Tibial artery (tissue), 4 donors: ENCODE measurements around the gene HMCN2.

Experiments
- DNase-seq, 2 donors: peaks; one replicate each; pipeline ENCODE4 v3.0.0-alpha.2; 2019
- H3K27ac ChIP-seq, 2 donors: fragments of 200-600 bp; sonication (generic) in 1 of 2; 1 replicate in 1 of 2; 2 replicates in 1 of 2; pipeline ENCODE4 v1.5.1; 2018 to 2019; ENCODE audit warnings: mild to moderate bottlenecking in 1 of 2
- H3K27me3 ChIP-seq, 2 donors: fragments of 200-600 bp; sonication (generic) in 1 of 2; one replicate each; pipeline versions ENCODE4 v1.5.1 to v1.6.0; 2016 to 2019
- H3K36me3 ChIP-seq, 3 donors: fragments of 200-600 bp; sonication (generic) in 2 of 3; one replicate each; pipeline ENCODE4 v1.5.1; 2016 to 2019; ENCODE audit warnings: mild to moderate bottlenecking in 2 of 3
- H3K4me1 ChIP-seq, 4 donors: fragments of 200-600 bp; sonication (generic) in 2 of 4; 1 replicate in 3 of 4; 2 replicates in 1 of 4; pipeline ENCODE4 v1.5.1; 2016 to 2019
- H3K4me3 ChIP-seq, 2 donors: fragments of 200-600 bp; sonication (generic) in 1 of 2; 1 replicate in 1 of 2; 2 replicates in 1 of 2; pipeline ENCODE4 v1.5.1; 2018 to 2019; ENCODE audit warnings: mild to moderate bottlenecking in 2 of 2
- H3K9me3 ChIP-seq, 3 donors: fragments of 200-600 bp; sonication (generic) in 1 of 3; one replicate each; pipeline ENCODE4 v1.5.1; 2016 to 2019
- intact Hi-C: fragments of 100-400 bp; cut with DNase I; formaldehyde crosslinking; loops from one replicate; pipeline ENCODE4 v1.15.0; 2023; ENCODE audit warnings: low total_unique reads
- TF ChIP-seq, protein P1 (sequence below), 2 experiments: fragments of 200-600 bp in 1 of 2; fragments of 450-650 bp in 1 of 2; IDR thresholded peaks; one replicate each; pipeline ENCODE4 v1.5.1; 2017 to 2019; ENCODE audit warnings: antibody characterized with exemption in 2 of 2, mild to moderate bottlenecking in 1 of 2, moderate library complexity in 1 of 2

Gene HMCN2

DNA sequence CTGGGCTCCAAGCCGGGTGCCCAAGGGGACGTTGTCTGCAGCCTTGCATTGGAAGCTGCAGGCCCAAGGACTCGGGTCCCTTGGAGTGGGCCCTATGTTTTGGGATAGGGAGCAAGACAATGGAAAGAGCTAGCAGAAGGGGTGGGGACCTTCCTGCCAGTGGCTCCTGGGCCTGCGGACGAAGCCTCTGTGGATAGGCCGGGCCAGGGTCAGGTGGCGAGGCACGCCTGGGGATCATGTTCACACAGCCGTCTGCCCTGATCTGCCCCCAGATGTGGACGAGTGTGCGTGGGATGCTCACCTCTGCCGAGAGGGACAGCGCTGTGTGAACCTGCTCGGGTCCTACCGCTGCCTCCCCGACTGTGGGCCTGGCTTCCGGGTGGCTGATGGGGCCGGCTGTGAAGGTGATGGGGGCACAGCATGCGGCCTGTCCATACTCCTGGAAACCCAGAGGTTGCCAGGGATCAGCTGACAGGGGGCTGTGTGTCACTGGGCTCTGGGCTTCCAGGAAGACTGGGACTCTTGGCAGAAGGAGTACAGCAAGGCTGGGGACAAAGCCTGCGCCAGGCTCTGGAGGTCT, 162.6 kb downstream of the HMCN2 start:
- peaks cover 0 to 55% of the 10 kb centered on the region in 2 donors for H3K27me3 ChIP-seq
- H3K4me3 ChIP-seq, result no peak overlapping the region
- peaks cover 0 to 13% (median 7%) of the 10 kb centered on the region in 4 donors for H3K4me1 ChIP-seq
- H3K9me3 ChIP-seq, result no peaks in the 10 kb centered on the region
- H3K36me3 ChIP-seq, result no peaks in the 10 kb centered on the region
- intact Hi-C loops, result no loop called here
- H3K27ac ChIP-seq, result no peak overlapping the region
- DNase-seq, result no peak
- TF ChIP-seq, protein P1, sequence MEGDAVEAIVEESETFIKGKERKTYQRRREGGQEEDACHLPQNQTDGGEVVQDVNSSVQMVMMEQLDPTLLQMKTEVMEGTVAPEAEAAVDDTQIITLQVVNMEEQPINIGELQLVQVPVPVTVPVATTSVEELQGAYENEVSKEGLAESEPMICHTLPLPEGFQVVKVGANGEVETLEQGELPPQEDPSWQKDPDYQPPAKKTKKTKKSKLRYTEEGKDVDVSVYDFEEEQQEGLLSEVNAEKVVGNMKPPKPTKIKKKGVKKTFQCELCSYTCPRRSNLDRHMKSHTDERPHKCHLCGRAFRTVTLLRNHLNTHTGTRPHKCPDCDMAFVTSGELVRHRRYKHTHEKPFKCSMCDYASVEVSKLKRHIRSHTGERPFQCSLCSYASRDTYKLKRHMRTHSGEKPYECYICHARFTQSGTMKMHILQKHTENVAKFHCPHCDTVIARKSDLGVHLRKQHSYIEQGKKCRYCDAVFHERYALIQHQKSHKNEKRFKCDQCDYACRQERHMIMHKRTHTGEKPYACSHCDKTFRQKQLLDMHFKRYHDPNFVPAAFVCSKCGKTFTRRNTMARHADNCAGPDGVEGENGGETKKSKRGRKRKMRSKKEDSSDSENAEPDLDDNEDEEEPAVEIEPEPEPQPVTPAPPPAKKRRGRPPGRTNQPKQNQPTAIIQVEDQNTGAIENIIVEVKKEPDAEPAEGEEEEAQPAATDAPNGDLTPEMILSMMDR (IDR thresholded peaks at IDR 0.05), result no peak

DNA sequence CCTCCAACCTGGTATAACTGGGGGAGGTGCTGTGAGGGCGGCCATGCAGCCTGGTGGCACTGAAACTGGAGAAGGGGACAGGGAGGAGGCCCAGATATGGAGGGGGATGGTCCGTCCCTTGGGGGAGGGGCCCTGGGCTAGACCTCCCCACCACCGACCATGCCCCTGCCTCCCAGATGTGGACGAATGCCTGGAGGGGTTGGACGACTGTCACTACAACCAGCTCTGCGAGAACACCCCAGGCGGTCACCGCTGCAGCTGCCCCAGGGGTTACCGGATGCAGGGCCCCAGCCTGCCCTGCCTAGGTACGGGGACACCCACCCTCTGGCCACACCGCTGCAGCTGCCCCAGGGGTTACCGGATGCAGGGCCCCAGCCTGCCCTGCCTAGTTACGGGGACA, 163.8 kb downstream of the HMCN2 start:
- peaks cover 0 to 63% of the 10 kb centered on the region in 2 donors for H3K27me3 ChIP-seq
- intact Hi-C loops, result no loop called here

GRCh38 chr9:130429831-130430230, 164.3 kb downstream of the HMCN2 start:
- TF ChIP-seq, protein P1 (IDR thresholded peaks at IDR 0.05), result no peak
- Histone ChIP-seq H3K27ac (no peak overlapping the region), H3K4me3 (no peak overlapping the region), H3K36me3 (no peaks in the 10 kb centered on the region), H3K27me3 (peaks cover 0 to 66% of the 10 kb centered on the region in 2 donors), H3K4me1 (peaks cover 0 to 19% (median 13%) of the 10 kb centered on the region in 4 donors), H3K9me3 (no peaks in the 10 kb centered on the region)
- intact Hi-C loops, result no loop called here
- DNase-seq, result no peak

More for the DNA sequence above, 163.8 kb downstream of the HMCN2 start:
- no peaks in the 10 kb centered on the region for H3K9me3 ChIP-seq
- TF ChIP-seq, protein P1 (IDR thresholded peaks at IDR 0.05), result no peak
- no peaks in the 10 kb centered on the region for H3K36me3 ChIP-seq
- no peak overlapping the region for H3K4me3 ChIP-seq
- peaks cover 0 to 19% (median 13%) of the 10 kb centered on the region in 4 donors for H3K4me1 ChIP-seq
- no peak overlapping the region for H3K27ac ChIP-seq
- no peak for DNase-seq

DNA sequence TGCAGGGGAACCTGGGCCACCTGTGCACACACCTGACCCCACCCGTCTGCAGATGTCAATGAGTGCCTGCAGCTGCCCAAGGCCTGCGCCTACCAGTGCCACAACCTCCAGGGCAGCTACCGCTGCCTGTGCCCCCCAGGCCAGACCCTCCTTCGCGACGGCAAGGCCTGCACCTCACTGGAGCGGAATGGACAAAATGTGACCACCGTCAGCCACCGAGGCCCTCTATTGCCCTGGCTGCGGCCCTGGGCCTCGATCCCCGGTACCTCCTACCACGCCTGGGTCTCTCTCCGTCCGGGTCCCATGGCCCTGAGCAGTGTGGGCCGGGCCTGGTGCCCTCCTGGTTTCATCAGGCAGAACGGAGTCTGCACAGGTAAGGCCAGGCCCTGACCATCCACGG, 164.7 kb downstream of the HMCN2 start:
- no peak overlapping the region for H3K27ac ChIP-seq
- H3K36me3 ChIP-seq, result no peaks in the 10 kb centered on the region
- peaks cover 0 to 66% of the 10 kb centered on the region in 2 donors for H3K27me3 ChIP-seq
- TF ChIP-seq, protein P1 (IDR thresholded peaks at IDR 0.05), result no peak
- no peaks in the 10 kb centered on the region for H3K9me3 ChIP-seq
- intact Hi-C loops, result no loop called here
- no peak for DNase-seq
- H3K4me1 ChIP-seq, result peaks cover 0 to 19% (median 13%) of the 10 kb centered on the region in 4 donors
- H3K4me3 ChIP-seq, result no peak overlapping the region

- H3K9me3 ChIP-seq, result no peaks in the 10 kb centered on the region
- H3K4me3 ChIP-seq, result no peak overlapping the region
- peaks cover 0 to 63% of the 10 kb centered on the region in 2 donors for H3K27me3 ChIP-seq
- H3K36me3 ChIP-seq, result no peaks in the 10 kb centered on the region
- DNase-seq, result no peak
- TF ChIP-seq, protein P1 (IDR thresholded peaks at IDR 0.05), result no peak
- intact Hi-C loops, result no loop called here
- H3K27ac ChIP-seq, result no peak overlapping the region
- H3K4me1 ChIP-seq, result peaks cover 0 to 19% (median 13%) of the 10 kb centered on the region in 4 donors
These were observed 165.4 kb downstream of the HMCN2 start for GRCh38 chr9:130430734-130431535.
